ENCODE measurements around the gene ZBTB18. TPM values are rescaled to one million over a fixed set of nuclear protein-coding genes. Genes with fewer than 3 reads are reported as not detected.

Gene ZBTB18
- total RNA-seq, 1 experiment from 2014 or later: 1.8 TPM

DNA sequence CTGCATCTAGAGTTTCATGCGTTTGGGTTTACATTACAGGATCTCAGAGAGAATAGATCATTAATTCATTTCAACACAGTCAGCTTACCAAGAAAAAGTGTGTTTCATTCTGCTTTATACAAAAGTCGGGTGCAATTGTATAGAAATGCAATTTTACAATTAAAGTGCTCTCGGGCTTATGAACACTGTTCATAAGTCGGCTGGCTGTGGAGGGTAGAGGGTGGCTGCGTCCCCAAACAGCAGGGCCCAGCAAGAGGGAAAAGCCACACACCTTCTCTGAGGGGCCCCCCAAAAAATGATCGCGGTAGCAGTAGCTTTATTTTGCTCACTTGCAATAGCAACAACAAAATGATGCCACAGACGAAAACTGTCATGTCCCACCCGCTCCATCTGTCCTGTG lies 13.8 kb upstream of the ZBTB18 start:
- Histone ChIP-seq H3K36me3 (ENCODE audit: control insufficient read depth in 1 of 2, insufficient read depth in 2 of 2, low read length in 2 of 2) (no peaks in the 10 kb centered on the region), H3K27me3 (ENCODE audit: insufficient read depth, low read length) (peaks cover 65% of the 10 kb centered on the region), H3K79me2 (ENCODE audit: insufficient read depth, low read length) (no peaks in the 10 kb centered on the region), H3K4me1 (ENCODE audit: control insufficient read depth in 1 of 2, insufficient read depth in 2 of 2, low read length in 2 of 2) (no peaks in the 10 kb centered on the region), H3K4me2 (ENCODE audit: low read length) (no peak overlapping the region), H3K9me3 (ENCODE audit: control insufficient read depth in 1 of 2, insufficient read depth in 1 of 2, low read depth in 1 of 2, low read length in 2 of 2) (no peaks in the 10 kb centered on the region), H3K4me3 (replicated peaks in 1 of 2; ENCODE audit: low read depth in 1 of 2, low read length in 2 of 2) (no peak overlapping the region), H2AFZ (ENCODE audit: low read depth, low read length, poor library complexity, severe bottlenecking) (no peak overlapping the region), H3K9me2 (ENCODE audit: insufficient read depth) (no peaks in the 10 kb centered on the region), H3K27ac (ENCODE audit: low read depth, low read length) (no peak overlapping the region), H3K9ac (ENCODE audit: low read length) (no peak overlapping the region), H4K20me1 (ENCODE audit: insufficient read depth) (no peaks in the 10 kb centered on the region; the same call in 1 of the 2 replicates)
- RAD21 ChIA-PET (ENCODE audit: low non-redundant PET in 1 of 2, low total read pairs in 2 of 2, uncharacterized antibody in 2 of 2, unreplicated experiment in 2 of 2): no interaction called here
- BruUV-seq (replicated peaks): no TSS peak
- ATAC-seq: no peak
- DNase-seq (ENCODE audit: low read depth, low spot score): no peak
- intact Hi-C loops (cut with micrococcal nuclease): no loop called here
- CTCF ChIA-PET: no interaction called here
- POLR2A ChIA-PET: no interaction called here
- TF ChIP-seq SIN3A (IDR thresholded peaks at IDR 0.05; ENCODE audit: low read depth): no peak
- TF ChIP-seq, protein P1, sequence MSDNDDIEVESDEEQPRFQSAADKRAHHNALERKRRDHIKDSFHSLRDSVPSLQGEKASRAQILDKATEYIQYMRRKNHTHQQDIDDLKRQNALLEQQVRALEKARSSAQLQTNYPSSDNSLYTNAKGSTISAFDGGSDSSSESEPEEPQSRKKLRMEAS (IDR thresholded peaks at IDR 0.05): no peak
- TF ChIP-seq POLR2A (IDR thresholded peaks at IDR 0.05; ENCODE audit: borderline replicate concordance, extremely low read depth, insufficient read depth, insufficient read length): no peak
- no peak for TF ChIP-seq YY1 (IDR thresholded peaks at IDR 0.05; ENCODE audit: extremely low read depth, insufficient replicate concordance, low read depth, low read length)
- no peak for TF ChIP-seq RAD21 (IDR thresholded peaks at IDR 0.05; ENCODE audit: low read depth)
- TF ChIP-seq, protein P2, sequence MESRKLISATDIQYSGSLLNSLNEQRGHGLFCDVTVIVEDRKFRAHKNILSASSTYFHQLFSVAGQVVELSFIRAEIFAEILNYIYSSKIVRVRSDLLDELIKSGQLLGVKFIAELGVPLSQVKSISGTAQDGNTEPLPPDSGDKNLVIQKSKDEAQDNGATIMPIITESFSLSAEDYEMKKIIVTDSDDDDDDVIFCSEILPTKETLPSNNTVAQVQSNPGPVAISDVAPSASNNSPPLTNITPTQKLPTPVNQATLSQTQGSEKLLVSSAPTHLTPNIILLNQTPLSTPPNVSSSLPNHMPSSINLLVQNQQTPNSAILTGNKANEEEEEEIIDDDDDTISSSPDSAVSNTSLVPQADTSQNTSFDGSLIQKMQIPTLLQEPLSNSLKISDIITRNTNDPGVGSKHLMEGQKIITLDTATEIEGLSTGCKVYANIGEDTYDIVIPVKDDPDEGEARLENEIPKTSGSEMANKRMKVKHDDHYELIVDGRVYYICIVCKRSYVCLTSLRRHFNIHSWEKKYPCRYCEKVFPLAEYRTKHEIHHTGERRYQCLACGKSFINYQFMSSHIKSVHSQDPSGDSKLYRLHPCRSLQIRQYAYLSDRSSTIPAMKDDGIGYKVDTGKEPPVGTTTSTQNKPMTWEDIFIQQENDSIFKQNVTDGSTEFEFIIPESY (IDR thresholded peaks at IDR 0.05; ENCODE audit: extremely low read depth, insufficient replicate concordance, low read length): no peak
- TF ChIP-seq SP1 (IDR thresholded peaks at IDR 0.05; ENCODE audit: low read depth): no peak
- no peak for TF ChIP-seq TCF7L2 (IDR thresholded peaks at IDR 0.05; ENCODE audit: borderline replicate concordance, extremely low read depth, insufficient read depth, insufficient read length)
- no peak for TF ChIP-seq REST (IDR thresholded peaks at IDR 0.05; ENCODE audit: low read depth)
- no peak for TF ChIP-seq POLR2AphosphoS5 (IDR thresholded peaks at IDR 0.05; ENCODE audit: low read depth, low read length)
- no peak for TF ChIP-seq JUND (IDR thresholded peaks at IDR 0.05)
- TF ChIP-seq ZNF274 (IDR thresholded peaks at IDR 0.05; ENCODE audit: low read depth, low read length): no peak
- TF ChIP-seq EZH2 (IDR thresholded peaks at IDR 0.05): no peak; the same call in 1 of the 2 replicates
- TF ChIP-seq ATF3 (IDR thresholded peaks at IDR 0.05): no peak
- no peak for TF ChIP-seq CEBPB (IDR thresholded peaks at IDR 0.05; ENCODE audit: low read depth)
- TF ChIP-seq EZH2phosphoT487 (IDR thresholded peaks at IDR 0.05; ENCODE audit: borderline replicate concordance): no peak

Data from HCT116 (cell line).